Psoas muscle (tissue), 8 donors: ENCODE results near the gene NOL11. TPM values are rescaled to one million over a fixed set of nuclear protein-coding genes. Genes with fewer than 3 reads are reported as not detected.

Source experiments
- ATAC-seq, 4 donors: fragments of 200-7000 bp; cut with Tn5 transposase; one replicate each; pipeline ENCODE4 v1.9.1; 2020; ENCODE audit warnings: moderate library complexity in 3 of 4, mild to moderate bottlenecking in 2 of 4
- DNase-seq, 2 donors: peaks; one replicate each; pipeline ENCODE4 v3.0.0-alpha.2; 2020
- H3K27ac ChIP-seq: fragments of 200-600 bp; one replicate; pipeline ENCODE4 v1.8.0; 2022
- H3K27me3 ChIP-seq, 3 donors: fragments of 200-600 bp in 1 of 3; one replicate each; pipeline versions ENCODE4 v1.6.1 to v1.8.0; 2013 to 2022; ENCODE audit warnings: low read length in 2 of 3, mild to moderate bottlenecking in 2 of 3, moderate library complexity in 1 of 3; ENCODE audit not compliant: insufficient read depth in 3 of 3
- H3K36me3 ChIP-seq, 2 donors: fragments of 200-600 bp in 1 of 2; one replicate each; pipeline versions ENCODE4 v1.6.1 to v1.8.0; 2013 to 2022; ENCODE audit warnings: low read depth in 1 of 2, mild to moderate bottlenecking in 1 of 2, moderate library complexity in 1 of 2; ENCODE audit not compliant: insufficient read depth in 1 of 2
- H3K4me1 ChIP-seq: fragments of 200-600 bp; one replicate; pipeline ENCODE4 v1.8.0; 2022
- H3K4me3 ChIP-seq: fragments of 200-600 bp; one replicate; pipeline ENCODE4 v1.8.0; 2022; ENCODE audit warnings: mild to moderate bottlenecking
- H3K9me3 ChIP-seq: fragments of 200-600 bp; one replicate; pipeline ENCODE4 v1.8.0; 2022
- WGBS, 3 donors: extraction: QIAGEN DNeasy Blood & Tissue Kit; methylation state at CpG; one replicate each; pipeline versions ENCODE4 v1.1.6 to v1.1.7; 2013; 5-methylcytosine and 5-hydroxymethylcytosine counted together
- intact Hi-C, 2 donors: fragments of 100-400 bp; cut with DNase I; formaldehyde crosslinking; loops; one replicate each; pipeline versions ENCODE4 v1.11.0 to v1.14.2; 2022
- polyA plus RNA-seq, 3 donors: library from polyadenylated mRNA; stranded (reverse); fragments of 200-250 nt; gene quantifications; one replicate each; pipeline ENCODE4 v1.2.3, GENCODE V29; 2013
- total RNA-seq, 4 donors: library from RNA; stranded (reverse); fragmentation: NEBNext Ultra II Directional in 2 of 4; extraction: Animal tissue kit (Norgen Biotek cat#: 25700) in 2 of 4; gene quantifications; one replicate each; pipeline versions ENCODE4 v1.2.1 to v1.2.4, GENCODE V29; 2021 to 2023
- TF ChIP-seq, protein P1 (sequence below): fragments of 200-600 bp; IDR thresholded peaks from one replicate; pipeline ENCODE4 v1.8.0; 2022; ENCODE audit warnings: antibody characterized with exemption
- donor health status: healthy with polysubstance abuse.
- donor health status: DM: no; HTN: no; CAD: no; lungs with moderate emphysema.
- donor health status: Bipolar disorder and iron deficiency.
- donor health status: healthy.
- donor health status: DM: yes; HTN: yes; CAD: no.
- donor health status: DM: no; HTN: no; CAD: no.
- donor health status: DM: no; HTN: no; CAD: no.
- donor health status: DM: yes; HTN: yes; CAD: no.

Gene NOL11
- total and polyA plus RNA-seq, 7 donors = 29.9 to 53.6 (median 33.5) TPM

- WGBS, 3 donors = 93 to 94% (median 94%) methylated on average over 7 to 8 of the region's 8 CpGs
- Histone ChIP-seq H3K4me3 (no peak overlapping the region), H3K36me3 (no peaks in the 10 kb centered on the region), H3K4me1 (no peaks in the 10 kb centered on the region), H3K9me3 (no peaks in the 10 kb centered on the region), H3K27me3 (no peaks in the 10 kb centered on the region), H3K27ac (no peak overlapping the region)
- TF ChIP-seq, protein P1, sequence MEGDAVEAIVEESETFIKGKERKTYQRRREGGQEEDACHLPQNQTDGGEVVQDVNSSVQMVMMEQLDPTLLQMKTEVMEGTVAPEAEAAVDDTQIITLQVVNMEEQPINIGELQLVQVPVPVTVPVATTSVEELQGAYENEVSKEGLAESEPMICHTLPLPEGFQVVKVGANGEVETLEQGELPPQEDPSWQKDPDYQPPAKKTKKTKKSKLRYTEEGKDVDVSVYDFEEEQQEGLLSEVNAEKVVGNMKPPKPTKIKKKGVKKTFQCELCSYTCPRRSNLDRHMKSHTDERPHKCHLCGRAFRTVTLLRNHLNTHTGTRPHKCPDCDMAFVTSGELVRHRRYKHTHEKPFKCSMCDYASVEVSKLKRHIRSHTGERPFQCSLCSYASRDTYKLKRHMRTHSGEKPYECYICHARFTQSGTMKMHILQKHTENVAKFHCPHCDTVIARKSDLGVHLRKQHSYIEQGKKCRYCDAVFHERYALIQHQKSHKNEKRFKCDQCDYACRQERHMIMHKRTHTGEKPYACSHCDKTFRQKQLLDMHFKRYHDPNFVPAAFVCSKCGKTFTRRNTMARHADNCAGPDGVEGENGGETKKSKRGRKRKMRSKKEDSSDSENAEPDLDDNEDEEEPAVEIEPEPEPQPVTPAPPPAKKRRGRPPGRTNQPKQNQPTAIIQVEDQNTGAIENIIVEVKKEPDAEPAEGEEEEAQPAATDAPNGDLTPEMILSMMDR = no peak
- no peak for ATAC-seq
- intact Hi-C loops = loop anchor here in 1 of 2 donors (10.0 kb wide), 1 partner anchor 206 kb away; no protein-coding TSS in a partner anchor
- no peak for DNase-seq
Observed at GRCh38 chr17:67680445-67681224, 37.1 kb upstream of the NOL11 start.

DNA sequence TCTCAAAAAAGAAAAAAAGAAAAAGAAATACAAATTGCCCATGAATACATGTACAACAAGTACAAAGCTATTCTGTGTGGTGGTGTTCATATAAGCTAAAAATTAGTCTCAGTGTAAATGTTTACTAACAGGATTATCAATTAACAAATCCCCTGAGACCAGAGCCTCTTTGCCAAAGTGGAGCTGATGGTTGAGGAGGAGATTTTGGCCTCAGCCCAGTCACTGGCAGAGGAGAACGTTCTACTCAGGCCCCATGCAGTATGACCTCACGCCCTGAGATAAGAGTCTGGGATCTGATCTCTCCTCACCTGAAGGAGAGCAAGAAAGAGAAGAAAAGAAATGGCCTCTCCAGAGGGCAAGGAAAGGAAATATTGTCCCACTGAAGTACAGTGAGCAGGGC is 35.5 kb upstream of the NOL11 start:
- H3K27ac ChIP-seq = no peak overlapping the region
- intact Hi-C loops = loop anchor here in 1 of 2 donors (10.0 kb wide), 1 partner anchor 207 kb away; no protein-coding TSS in a partner anchor
- H3K4me1 ChIP-seq = no peaks in the 10 kb centered on the region
- H3K36me3 ChIP-seq = no peaks in the 10 kb centered on the region
- DNase-seq (no peak), ATAC-seq (no peak)
- no peaks in the 10 kb centered on the region for H3K27me3 ChIP-seq
- WGBS, 3 donors = 52 to 64% (median 61%) methylated on average over 2 of the region's 2 CpGs
- H3K9me3 ChIP-seq = no peaks in the 10 kb centered on the region
- no peak overlapping the region for H3K4me3 ChIP-seq
- TF ChIP-seq, protein P1 = no peak

DNA sequence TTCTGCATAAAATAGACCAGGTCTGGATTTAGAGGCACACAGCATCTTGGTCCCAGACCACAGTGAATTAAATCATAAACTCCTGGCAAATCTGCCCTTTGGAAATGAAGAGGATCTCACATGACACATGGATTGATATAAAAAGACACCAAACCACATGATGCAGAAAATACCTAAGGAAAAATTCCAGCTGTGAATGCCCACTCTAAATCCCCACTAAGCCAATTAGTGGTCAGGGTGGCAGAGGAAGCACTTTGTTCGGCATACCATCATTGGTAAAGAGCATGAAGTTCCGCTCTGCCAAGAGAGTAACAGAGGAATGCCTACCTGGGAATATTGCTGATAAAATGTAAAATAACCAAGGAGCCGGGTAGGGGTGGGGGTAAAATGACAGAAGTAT is 32.4 kb upstream of the NOL11 start:
- intact Hi-C loops = loop anchor here in 1 of 2 donors (10.0 kb wide), 1 partner anchor 211 kb away; no protein-coding TSS in a partner anchor
- 80 to 86% (median 85%) methylated on average over 3 of the region's 3 CpGs for WGBS, 3 donors
- H3K27me3 ChIP-seq = no peaks in the 10 kb centered on the region
- ATAC-seq (no peak), DNase-seq (no peak)
- TF ChIP-seq, protein P1 = no peak
- H3K27ac ChIP-seq = no peak overlapping the region
- H3K4me1 ChIP-seq = no peaks in the 10 kb centered on the region
- no peaks in the 10 kb centered on the region for H3K9me3 ChIP-seq
- H3K4me3 ChIP-seq = no peak overlapping the region
- H3K36me3 ChIP-seq = no peaks in the 10 kb centered on the region

- H3K27me3 ChIP-seq = no peaks in the 10 kb centered on the region
- intact Hi-C loops = loop anchor here in 1 of 2 donors (10.0 kb wide), 1 partner anchor 211 kb away; no protein-coding TSS in a partner anchor
- ATAC-seq = no peak
- no peak for DNase-seq
- no peak overlapping the region for H3K4me3 ChIP-seq
- H3K27ac ChIP-seq = no peak overlapping the region
- 66 to 96% (median 67%) methylated on average over 2 of the region's 2 CpGs for WGBS, 3 donors
- no peaks in the 10 kb centered on the region for H3K4me1 ChIP-seq
- H3K9me3 ChIP-seq = no peaks in the 10 kb centered on the region
- no peaks in the 10 kb centered on the region for H3K36me3 ChIP-seq
- TF ChIP-seq, protein P1 = no peak
Observed at GRCh38 chr17:67686241-67686640, 31.5 kb upstream of the NOL11 start.
